Choroid plexus epithelial cell (primary cell): Measurements from ENCODE around the gene RPL38.

Experiments
- DNase-seq: peaks from one replicate; pipeline ENCODE4 v3.0.0-alpha.2; 2010; ENCODE audit warnings: low read depth
- H3K4me3 ChIP-seq: 2 replicates; pipeline ENCODE4 v1.5.1; 2011; ENCODE audit warnings: low read depth, mild to moderate bottlenecking, control low read depth, low read length, moderate library complexity
- TF ChIP-seq, protein P1 (sequence below): conservative IDR thresholded peaks from 2 replicates; pipeline ENCODE4 v1.5.1; 2011; ENCODE audit warnings: low read depth, mild to moderate bottlenecking, control low read depth, inconsistent platforms, low read length, moderate library complexity

RPL38 gene

DNA sequence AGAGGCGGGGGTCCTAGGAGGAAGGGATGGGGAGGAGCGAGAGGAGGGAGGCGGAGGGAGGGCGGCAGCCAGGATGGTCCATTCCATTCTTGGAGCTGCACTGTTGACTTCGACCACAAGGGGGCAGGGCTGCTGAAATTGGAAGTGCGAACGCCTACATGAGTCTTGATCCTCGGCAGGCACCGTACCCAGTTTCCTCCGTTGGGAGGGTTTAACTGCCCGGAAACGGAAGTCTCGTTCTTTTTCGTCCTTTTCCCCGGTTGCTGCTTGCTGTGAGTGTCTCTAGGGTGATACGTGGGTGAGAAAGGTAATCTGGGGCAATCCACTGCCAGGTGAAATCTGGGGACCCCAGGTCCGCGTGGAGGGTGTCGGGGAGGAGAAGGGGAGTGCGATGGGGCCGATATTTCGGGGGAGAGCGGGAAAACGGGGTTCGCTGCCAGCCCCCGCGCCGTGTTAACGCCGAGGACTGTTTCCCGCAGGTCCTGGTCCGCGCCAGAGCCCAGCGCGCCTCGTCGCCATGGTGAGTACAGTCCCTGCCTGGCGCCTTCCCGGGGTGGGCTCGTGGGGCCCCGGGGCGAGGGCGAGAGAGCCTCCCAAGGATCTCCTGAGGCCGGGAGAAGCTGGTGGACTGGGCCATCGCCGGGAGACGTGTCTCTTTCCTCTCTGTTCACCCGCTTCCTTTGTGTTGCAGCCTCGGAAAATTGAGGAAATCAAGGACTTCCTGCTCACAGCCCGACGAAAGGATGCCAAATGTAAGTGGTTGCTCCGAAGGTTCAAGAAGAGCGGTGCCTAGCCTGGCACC lies at the start of gene RPL38:
Gene RPL38 (plus strand): TSS at position 240 of the 802 bp plus-strand sequence. CDS start 278 bp downstream, at position 518.
- DNase-seq, result peak; percentile 99
- H3K4me3 ChIP-seq, result peak within 1 kb of the TSS; percentile 98
- TF ChIP-seq, protein P1, sequence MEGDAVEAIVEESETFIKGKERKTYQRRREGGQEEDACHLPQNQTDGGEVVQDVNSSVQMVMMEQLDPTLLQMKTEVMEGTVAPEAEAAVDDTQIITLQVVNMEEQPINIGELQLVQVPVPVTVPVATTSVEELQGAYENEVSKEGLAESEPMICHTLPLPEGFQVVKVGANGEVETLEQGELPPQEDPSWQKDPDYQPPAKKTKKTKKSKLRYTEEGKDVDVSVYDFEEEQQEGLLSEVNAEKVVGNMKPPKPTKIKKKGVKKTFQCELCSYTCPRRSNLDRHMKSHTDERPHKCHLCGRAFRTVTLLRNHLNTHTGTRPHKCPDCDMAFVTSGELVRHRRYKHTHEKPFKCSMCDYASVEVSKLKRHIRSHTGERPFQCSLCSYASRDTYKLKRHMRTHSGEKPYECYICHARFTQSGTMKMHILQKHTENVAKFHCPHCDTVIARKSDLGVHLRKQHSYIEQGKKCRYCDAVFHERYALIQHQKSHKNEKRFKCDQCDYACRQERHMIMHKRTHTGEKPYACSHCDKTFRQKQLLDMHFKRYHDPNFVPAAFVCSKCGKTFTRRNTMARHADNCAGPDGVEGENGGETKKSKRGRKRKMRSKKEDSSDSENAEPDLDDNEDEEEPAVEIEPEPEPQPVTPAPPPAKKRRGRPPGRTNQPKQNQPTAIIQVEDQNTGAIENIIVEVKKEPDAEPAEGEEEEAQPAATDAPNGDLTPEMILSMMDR, result peak; percentile 95

DNA sequence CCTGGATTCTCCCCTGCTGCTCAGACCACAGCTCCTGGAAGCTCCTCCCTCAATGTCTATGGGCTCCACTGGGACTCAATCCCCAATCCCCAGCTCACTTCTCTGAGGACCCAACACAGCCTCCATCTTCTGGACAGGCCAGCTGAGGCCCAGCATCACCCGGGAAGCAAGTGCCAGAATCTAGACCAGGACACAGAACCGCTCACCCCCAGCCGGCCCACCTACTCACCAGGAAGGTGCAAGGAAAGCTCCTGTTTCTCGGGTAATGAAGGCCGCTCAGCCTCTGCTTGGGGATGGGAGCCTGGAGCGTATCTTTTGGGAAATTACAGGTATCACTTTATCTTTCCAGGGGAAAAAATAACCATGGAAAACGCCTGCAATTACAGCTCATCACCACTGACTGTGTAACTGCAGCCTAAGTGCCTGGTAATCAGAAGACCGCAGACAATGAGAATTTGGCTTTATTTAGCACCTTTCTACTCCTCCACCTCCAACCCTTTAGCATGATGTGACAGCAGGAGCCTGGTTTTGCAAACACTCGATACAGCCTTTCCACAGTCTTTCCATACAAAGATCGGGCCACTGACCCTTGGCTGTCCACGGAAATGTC lies 49.6 kb upstream of the RPL38 start:
- TF ChIP-seq, protein P1, result no peak
- H3K4me3 ChIP-seq, result no peak overlapping the region
- DNase-seq, result no peak

DNA sequence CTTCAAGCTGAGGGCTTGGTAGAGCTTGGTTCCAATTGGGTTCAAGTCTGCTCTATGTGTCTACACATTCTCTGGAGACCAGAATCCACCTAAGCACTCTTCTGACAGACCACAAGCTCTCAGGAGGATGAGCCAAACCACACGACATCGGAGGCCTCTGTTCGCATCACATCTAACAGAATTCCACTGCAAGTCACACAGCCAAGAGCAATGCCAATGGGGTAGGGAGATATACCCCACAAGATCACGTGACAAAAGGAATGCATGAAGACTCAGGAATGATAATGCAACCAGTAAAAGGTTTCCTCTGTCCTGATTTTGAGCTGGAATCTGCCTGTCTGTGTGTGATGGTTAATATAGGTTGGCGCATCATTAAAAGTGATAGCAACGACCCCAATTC lies 46.6 kb upstream of the RPL38 start:
- TF ChIP-seq, protein P1, result no peak
- DNase-seq, result no peak
- H3K4me3 ChIP-seq, result no peak overlapping the region

DNA sequence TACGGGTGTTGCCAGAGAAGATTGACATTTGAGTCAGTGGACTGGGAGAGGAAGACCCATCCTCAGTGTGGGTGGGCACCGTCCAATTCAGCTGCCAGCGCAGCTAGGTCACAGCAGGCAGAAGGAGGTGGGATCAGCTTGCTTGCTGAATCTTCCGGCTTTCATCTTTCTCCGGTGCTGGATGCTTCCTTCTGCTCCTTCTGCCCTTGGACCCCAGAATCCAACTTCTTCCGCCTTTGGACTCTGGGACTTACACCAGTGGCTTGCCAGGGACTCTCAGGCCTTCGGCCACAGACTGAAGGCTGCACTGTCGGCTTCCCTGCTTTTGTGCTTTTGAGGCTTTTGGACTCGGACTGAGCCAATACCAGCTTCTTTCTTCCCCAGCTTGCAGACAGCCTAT lies 46.1 kb upstream of the RPL38 start:
- no peak for DNase-seq
- no peak overlapping the region for H3K4me3 ChIP-seq
- TF ChIP-seq, protein P1, result no peak

DNA sequence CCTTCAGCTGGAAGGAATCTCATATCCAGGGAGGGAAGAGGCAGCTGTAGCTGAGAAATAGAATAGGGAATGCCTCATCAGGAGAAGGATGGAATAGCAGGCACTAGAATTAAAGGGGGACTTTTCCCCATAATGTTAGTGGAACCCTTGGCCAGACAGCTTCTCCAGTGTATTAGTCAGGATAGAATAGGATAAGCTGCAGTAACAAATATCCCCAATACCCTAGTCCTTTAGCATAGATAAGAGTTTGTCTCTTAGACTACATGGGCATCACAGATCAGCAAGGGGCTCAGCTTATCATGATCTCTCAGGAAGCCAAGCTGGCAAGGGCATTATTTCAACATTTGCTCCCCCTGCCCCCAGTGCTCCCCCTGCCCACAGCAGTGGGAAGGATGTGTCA lies 44.7 kb upstream of the RPL38 start:
- TF ChIP-seq, protein P1, result no peak
- H3K4me3 ChIP-seq, result no peak overlapping the region

DNA sequence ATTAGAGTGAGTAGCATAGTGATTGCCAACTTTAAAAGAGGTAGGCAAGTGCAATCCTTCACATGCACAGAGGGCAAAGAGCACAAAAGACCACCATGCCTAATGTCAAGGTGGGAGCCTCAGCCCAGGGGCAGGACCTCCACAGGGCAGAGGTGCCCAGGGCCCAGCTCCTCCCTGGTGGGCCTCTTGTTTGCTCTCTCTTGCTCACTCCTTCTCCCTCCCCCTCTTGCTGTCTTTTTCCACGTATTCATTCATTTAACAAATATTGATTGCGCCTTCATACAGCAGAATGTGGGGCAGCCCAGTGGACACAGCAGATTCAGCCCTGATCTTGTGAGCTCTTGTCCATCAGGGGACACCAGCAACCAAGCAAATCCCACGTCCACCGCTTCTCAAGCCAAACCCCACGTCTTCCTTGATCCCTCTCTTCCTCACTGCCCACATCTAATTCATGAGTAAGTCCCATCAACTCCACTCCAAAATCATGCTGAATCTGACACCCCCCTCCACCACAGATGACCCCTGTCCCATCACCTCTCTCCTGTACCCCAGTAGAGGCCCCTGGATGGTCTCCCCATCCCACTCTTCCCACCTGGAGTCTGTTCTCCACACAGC lies 44.1 kb upstream of the RPL38 start:
- H3K4me3 ChIP-seq, result no peak overlapping the region
- DNase-seq, result no peak
- TF ChIP-seq, protein P1, result no peak

More for the DNA sequence above, 44.7 kb upstream of the RPL38 start:
- no peak for DNase-seq
